Measurements from ENCODE around the gene SPDYE3.
"Not testable (repeated sequence)": the region's sequence is repeated elsewhere in the genome, so short reads cannot be mapped to it uniquely, and the experiment has no call there.

- TF ChIP-seq EP300, POLR2AphosphoS5, CTCF (IDR thresholded peaks at IDR 0.05): not testable (repeated sequence)
These were observed 20.1 kb upstream of the SPDYE3 start for GRCh38 chr7:100287191-100287969.

Data from stomach (tissue), 4 donors.